Raji (cell line): ENCODE data around the gene HSPA9.

ENCODE experiments used
- POLR2A ChIP-seq: IDR thresholded peaks from 2 replicates; pipeline ENCODE4 v1.6.1; 2011; ENCODE audit warnings: low read depth, low read length, control low read depth; ENCODE audit not compliant: insufficient read depth

The HSPA9 gene

DNA sequence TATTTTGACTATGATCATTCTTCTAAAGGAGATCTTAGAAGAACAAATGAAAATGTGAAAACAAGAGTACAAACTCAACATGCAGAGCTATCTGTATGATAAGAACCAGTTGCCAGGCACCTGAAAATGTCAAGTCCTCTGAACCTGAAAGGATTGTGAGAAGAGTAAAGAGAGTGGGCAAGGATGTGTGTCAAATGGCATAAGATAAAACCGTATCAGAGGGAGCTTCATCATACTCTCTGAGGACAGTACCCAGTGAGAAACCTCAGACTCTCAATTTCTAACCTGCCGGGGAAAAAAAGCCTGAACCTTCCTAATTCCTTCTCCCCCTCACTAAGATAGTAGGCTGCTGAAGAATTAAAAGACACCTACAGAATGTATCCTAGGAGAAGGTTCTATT lies 39.0 kb downstream of the HSPA9 start:
- TF ChIP-seq POLR2A = no peak

- TF ChIP-seq POLR2A = no peak
Measured at GRCh38 chr5:138533973-138534941, 40.9 kb downstream of the HSPA9 start.

DNA sequence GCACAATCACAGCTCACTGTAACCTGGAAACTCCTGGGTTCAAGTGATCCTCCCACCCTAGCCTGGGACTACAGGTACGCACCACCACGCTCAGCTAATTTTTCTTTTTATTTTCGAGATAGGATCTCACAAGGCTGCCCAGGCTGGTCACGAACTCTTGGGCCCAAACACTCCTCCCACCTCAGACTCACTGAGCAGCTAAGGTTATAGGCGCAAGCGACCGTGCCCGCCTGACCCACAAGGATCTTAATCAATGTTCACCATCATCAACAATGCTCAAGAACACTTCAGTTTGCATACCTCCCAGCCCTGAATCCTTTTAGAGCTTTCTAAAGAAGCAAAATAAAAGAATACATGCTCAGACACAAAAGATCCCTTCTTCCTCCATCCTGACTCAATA lies 45.4 kb downstream of the HSPA9 start:
- no peak for TF ChIP-seq POLR2A

DNA sequence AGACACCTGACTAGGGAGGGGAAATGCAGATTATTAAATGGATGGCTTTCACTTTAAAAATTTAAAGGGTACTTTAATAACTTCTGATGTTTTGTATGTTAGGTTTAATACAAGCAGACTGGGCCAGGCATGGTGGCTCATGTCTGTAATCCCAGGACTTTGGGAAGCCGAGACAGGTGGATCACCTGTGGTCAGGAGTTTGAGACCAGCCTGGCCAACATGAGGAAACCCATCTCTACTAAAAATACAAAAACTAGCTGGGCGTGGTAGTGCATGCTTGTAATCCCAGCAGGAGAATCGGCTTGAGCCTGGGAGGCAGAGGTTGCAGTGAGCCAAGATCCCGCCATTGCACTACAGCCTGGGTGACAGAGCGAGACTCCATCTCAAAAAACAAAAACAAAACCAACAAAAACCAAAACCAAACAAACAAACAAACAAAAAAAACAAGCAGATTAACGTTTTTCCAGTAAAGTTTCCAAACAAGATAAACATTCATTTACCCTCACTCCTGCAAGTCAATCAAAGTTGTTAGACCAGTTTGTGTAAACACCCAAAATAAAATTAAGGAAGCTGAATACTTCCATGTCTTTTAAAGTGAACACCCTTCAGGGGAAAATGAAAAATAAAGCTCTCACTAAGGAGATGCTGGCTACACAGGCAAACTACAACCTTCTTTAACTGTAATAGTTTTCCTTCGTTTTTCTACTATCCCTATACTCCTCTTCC lies 46.3 kb downstream of the HSPA9 start:
- TF ChIP-seq POLR2A = no peak

DNA sequence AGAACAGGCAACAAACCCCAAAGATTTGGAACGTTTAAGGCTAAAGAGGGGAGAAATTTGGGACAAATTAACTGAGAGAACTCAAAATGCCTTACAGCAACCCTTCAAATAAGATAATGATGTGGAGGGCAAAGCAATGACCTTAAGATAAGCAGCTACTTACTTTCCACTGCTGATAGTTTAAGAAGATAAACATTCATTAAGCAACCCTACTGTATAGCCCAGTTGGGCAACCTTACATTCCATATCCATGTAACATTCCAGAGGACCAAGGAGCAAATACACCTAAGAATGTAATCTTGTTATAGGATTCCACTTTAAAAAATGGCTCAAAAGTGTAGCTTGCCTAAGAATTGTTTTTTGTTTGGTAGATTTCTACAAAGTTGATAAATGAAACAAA lies 47.0 kb downstream of the HSPA9 start:
- no peak for TF ChIP-seq POLR2A

GRCh38 chr5:138527170-138527569 lies 48.0 kb downstream of the HSPA9 start:
- no peak for TF ChIP-seq POLR2A

GRCh38 chr5:138523406-138523805 lies 51.8 kb downstream of the HSPA9 start:
- TF ChIP-seq POLR2A = no peak

GRCh38 chr5:138520971-138521370 lies 54.2 kb downstream of the HSPA9 start:
- TF ChIP-seq POLR2A = no peak

DNA sequence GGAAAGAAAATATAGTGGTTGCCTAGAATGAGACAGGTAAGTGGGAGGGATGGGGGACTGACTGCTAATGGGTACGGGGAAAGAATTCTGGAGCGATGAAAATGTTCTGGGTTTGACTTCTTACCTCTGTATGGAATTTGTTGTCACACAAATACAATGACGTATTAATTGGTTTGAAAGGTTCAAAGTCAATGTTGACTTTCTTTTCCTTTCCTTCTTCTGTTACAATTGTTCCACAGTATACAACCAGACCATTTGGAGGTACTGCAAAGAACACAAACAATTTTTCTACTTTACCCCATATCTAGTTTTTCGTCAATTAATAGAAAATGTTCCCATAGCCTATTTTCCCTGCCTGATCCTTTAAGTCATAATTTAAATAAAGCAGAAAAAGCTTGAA lies 57.8 kb downstream of the HSPA9 start:
- TF ChIP-seq POLR2A = no peak

GRCh38 chr5:138515556-138516245 lies 59.5 kb downstream of the HSPA9 start:
- TF ChIP-seq POLR2A = no peak

DNA sequence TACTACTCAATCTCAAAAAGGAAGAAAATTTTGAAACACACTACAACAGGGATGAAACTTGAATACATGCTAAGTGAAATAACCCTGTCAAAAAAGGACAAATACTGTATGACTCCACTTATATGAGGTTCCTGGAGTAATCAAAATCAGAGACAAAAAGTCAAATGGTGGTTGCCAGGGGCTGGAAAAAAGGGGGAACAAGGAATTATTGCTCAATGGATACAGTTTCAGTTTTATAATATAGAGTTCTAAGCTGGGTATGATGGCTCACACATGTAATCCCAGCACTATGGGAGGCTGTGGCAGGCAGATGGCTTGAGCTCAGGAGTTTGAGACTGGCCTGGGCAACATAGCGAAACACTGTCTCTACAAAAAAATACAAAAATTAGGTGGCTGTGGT lies 61.2 kb downstream of the HSPA9 start:
- TF ChIP-seq POLR2A = no peak

DNA sequence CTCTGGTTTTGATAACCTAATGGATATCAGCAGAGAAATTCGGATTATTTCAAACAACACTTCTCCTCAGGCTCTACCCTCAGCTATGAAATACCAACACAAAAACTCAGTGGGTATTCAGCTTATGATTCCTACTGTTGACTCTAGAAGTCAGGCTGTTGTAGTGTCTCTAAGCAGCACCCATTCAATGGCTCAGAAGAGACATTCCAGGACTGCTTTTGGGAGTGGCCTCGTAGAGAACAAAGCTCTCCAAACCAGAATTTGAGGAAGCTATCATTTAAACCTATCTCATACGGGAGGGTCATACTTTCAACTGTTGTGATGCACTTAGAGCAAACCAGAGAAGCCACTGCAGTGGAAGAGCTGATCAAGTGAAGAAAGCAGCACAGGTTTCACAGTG lies 66.2 kb downstream of the HSPA9 start:
- no peak for TF ChIP-seq POLR2A

DNA sequence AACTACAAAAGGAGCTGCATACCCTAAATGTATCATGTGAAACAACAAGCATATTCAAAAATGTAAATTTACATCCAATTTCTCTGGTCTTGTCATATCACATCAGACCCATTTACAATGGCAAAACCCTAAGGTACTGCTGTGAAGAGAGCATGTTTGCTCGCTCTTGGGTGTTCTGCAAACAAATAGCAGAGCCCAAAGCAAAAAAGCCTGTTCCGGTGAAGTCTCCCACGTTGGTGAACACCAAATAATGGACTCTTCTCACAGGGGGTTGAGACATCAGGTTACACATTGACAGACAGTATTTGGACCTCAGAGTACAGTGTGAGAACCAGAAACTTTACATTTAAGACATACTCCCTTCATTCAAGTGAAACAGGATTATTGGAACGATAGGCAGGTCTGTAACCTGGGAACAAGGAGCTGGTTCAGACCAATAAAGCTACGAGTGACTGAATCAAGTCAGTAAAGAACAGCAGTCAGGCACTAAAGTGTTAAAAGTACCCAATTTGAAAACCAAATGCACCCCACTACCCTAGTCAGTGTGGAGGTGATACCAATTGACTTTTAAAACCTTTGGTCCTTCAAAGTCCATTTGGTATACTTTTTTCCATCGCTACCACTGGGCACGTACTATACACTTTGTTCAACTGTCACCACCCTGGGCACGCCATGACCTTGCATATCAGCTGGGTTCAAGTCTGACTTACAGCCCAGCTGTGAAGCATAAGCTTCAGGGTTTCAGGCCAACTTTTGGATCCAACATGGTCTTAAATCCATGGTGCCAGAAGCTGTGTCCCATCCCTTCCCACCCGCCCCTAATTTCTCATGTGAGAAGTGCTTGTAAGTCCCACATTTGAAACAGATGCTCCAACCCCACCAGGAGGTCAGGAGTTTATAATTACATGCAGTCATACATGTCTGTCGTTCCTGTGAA lies 68.6 kb downstream of the HSPA9 start:
- no peak for TF ChIP-seq POLR2A

DNA sequence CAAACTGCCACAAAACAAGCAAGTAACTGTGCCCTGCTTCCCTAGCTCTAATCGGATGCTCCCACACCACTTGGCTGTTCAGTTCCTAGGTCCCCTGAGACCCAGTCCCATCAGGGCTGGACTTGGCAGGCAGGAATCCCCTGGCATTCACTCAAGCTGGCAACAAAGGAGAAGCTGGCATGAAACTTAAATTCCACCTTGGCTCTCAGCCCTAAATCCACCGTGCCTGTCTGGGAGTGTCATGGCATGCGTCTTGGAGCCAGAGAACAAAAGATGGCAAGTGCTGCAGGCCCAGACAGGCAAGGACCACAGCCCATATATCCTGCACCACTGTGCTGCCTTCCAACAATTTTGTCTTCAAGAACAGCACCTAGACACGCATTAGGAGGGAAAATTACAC lies 70.4 kb downstream of the HSPA9 start:
- no peak for TF ChIP-seq POLR2A
